ENCODE data around the gene VAX1.
"Not testable (repeated sequence)": the region's sequence is repeated elsewhere in the genome, so short reads cannot be mapped to it uniquely, and the experiment has no call there.

Gene VAX1

DNA sequence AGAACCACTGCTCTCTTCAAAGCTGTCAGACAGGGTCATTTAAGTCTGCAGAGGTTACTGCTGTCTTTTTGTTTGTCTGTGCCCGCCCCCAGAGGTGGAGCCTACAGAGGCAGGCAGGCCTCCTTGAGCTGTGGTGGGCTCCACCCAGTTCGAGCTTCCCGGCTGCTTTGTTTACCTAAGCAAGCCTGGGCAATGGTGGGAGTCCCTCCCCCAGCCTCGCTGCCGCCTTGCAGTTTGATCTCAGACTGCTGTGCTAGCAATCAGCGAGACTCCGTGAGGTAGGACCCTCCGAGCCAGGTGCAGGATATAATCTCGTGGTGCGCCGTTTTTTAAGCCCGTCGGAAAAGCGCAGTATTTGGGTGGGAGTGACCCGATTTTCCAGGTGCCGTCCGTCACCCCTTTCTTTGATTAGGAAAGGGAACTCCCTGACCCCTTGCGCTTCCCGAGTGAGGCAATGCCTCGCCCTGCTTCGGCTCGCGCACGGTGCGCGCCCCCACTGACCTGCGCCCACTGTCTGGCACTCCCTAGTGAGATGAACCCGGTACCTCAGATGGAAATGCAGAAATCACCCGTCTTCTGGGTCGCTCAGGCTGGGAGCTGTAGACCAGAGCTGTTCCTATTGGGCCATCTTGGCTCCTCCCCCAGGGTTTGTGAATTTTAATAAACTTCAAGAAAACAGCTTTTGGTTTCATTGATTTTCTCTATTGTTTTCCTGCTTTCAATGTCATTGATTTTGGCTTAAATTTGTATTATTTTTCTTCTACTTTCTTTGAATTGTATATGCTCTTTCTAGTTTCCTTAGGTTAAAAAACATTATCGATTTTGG lies 53.4 kb downstream of the VAX1 start:
- in situ Hi-C loops (cut with MboI; ENCODE audit: low sequenced_read_pairs): not testable (repeated sequence)
